HEK293T (cell line): ENCODE results near the gene FCHO2.

Source experiments
- CTCF ChIA-PET: fragments of 350-600 bp; formaldehyde crosslinking; extraction: SDS; loops from one replicate; lab custom pipeline; 2021; ENCODE audit warnings: antibody characterized with exemption, inconsistent platforms; lab: Yijun Ruan, JAX
- POLR2A ChIA-PET: fragments of 350-600 bp; formaldehyde crosslinking; extraction: SDS; loops from one replicate; lab custom pipeline; 2020; ENCODE audit warnings: antibody characterized with exemption, inconsistent platforms; lab: Yijun Ruan, JAX
- DNase-seq: peaks from one replicate; pipeline ENCODE4 v3.0.0; 2012; ENCODE audit warnings: mixed read lengths; ENCODE audit errors: extremely low spot score
- ARNT ChIP-seq: fragments of 450-650 bp; IDR thresholded peaks from 2 replicates; pipeline ENCODE4 v1.6.1; 2017; ENCODE audit warnings: mild to moderate bottlenecking
- BHLHE40 ChIP-seq: fragments of 450-650 bp; IDR thresholded peaks from 2 replicates; pipeline ENCODE4 v1.6.1; 2016; ENCODE audit warnings: mild to moderate bottlenecking, moderate library complexity, borderline replicate concordance
- CTBP1 ChIP-seq: fragments of 450-650 bp; IDR thresholded peaks from 2 replicates; pipeline ENCODE4 v1.6.1; 2016; ENCODE audit warnings: borderline replicate concordance
- ELF4 ChIP-seq: fragments of 450-650 bp; IDR thresholded peaks from 2 replicates; pipeline ENCODE4 v1.6.1; 2017; ENCODE audit warnings: antibody characterized with exemption
- FOXA1 ChIP-seq: fragments of 450-650 bp; IDR thresholded peaks from 2 replicates; pipeline ENCODE4 v1.6.1; 2016; ENCODE audit warnings: mild to moderate bottlenecking
- FOXK2 ChIP-seq: fragments of 450-650 bp; IDR thresholded peaks from 2 replicates; pipeline ENCODE4 v1.6.1; 2016; ENCODE audit warnings: mild to moderate bottlenecking
- FOXM1 ChIP-seq: fragments of 450-650 bp; IDR thresholded peaks from 2 replicates; pipeline ENCODE4 v1.6.1; 2017; ENCODE audit warnings: mild to moderate bottlenecking, borderline replicate concordance
- HDGF ChIP-seq: fragments of 450-650 bp; IDR thresholded peaks from 2 replicates; pipeline ENCODE4 v1.6.1; 2017; ENCODE audit warnings: antibody characterized with exemption, borderline replicate concordance
- L3MBTL2 ChIP-seq: fragments of 450-650 bp; conservative IDR thresholded peaks from 2 replicates; pipeline ENCODE4 v1.6.1; 2016; ENCODE audit warnings: mild to moderate bottlenecking
- LEF1 ChIP-seq: fragments of 450-650 bp; IDR thresholded peaks from 2 replicates; pipeline ENCODE4 v1.6.1; 2017; ENCODE audit warnings: mild to moderate bottlenecking, borderline replicate concordance
- NFRKB ChIP-seq: fragments of 450-650 bp; IDR thresholded peaks from 2 replicates; pipeline ENCODE4 v1.6.1; 2016; ENCODE audit warnings: mild to moderate bottlenecking, moderate library complexity
- PKNOX1 ChIP-seq: fragments of 450-650 bp; IDR thresholded peaks from 2 replicates; pipeline ENCODE4 v1.6.1; 2016
- SP1 ChIP-seq: fragments of 450-650 bp; IDR thresholded peaks from 2 replicates; pipeline ENCODE4 v1.6.1; 2017
- SUZ12 ChIP-seq: fragments of 450-650 bp; IDR thresholded peaks from 2 replicates; pipeline ENCODE4 v1.6.1; 2016; ENCODE audit warnings: mild to moderate bottlenecking
- TARDBP ChIP-seq: fragments of 450-650 bp; IDR thresholded peaks from 2 replicates; pipeline ENCODE4 v1.6.1; 2016
- ZNF384 ChIP-seq: fragments of 450-650 bp; IDR thresholded peaks from 2 replicates; pipeline ENCODE4 v1.6.1; 2016

Gene FCHO2

GRCh38 chr5:73094415-73094814, 138.6 kb downstream of the FCHO2 start:
- ChIA-PET CTCF (no interaction called here), POLR2A (no interaction called here)
- no peak for DNase-seq
- TF ChIP-seq PKNOX1 (no peak), ZNF384 (no peak), CTBP1 (no peak), LEF1 (no peak), BHLHE40 (no peak), ELF4 (no peak), FOXA1 (no peak), TARDBP (no peak), HDGF (no peak), SUZ12 (no peak), ARNT (no peak), SP1 (no peak), NFRKB (no peak), FOXK2 (no peak), L3MBTL2 (no peak), FOXM1 (no peak)

- DNase-seq: no peak
- POLR2A ChIA-PET: no interaction called here
- CTCF ChIA-PET: interaction anchor here (0.7 kb wide), 1 partner anchor 388 kb away, joined by 3 read pairs; no protein-coding TSS in a partner anchor
- no peak for TF ChIP-seq TARDBP
- TF ChIP-seq PKNOX1: no peak
These were observed 139.9 kb downstream of the FCHO2 start for GRCh38 chr5:73095564-73096238.

GRCh38 chr5:73096239-73096575, 140.4 kb downstream of the FCHO2 start:
- POLR2A ChIA-PET: no interaction called here
- CTCF ChIA-PET: no interaction called here
- no peak for DNase-seq
- TF ChIP-seq HDGF (no peak), ZNF384 (no peak), ARNT (no peak), FOXM1 (no peak), SP1 (no peak), LEF1 (no peak)

GRCh38 chr5:73097740-73098139, 141.9 kb downstream of the FCHO2 start:
- ChIA-PET POLR2A (no interaction called here), CTCF (no interaction called here)
- TF ChIP-seq HDGF: no peak
- no peak for TF ChIP-seq L3MBTL2
- TF ChIP-seq FOXK2: no peak
- TF ChIP-seq SP1: no peak
- TF ChIP-seq ELF4: no peak
- no peak for TF ChIP-seq BHLHE40
- no peak for TF ChIP-seq FOXA1
- TF ChIP-seq NFRKB: no peak
- no peak for TF ChIP-seq ZNF384
- TF ChIP-seq ARNT: no peak
- no peak for TF ChIP-seq PKNOX1
- no peak for TF ChIP-seq TARDBP
- no peak for TF ChIP-seq FOXM1
- no peak for TF ChIP-seq CTBP1
- no peak for TF ChIP-seq LEF1
- TF ChIP-seq SUZ12: no peak
- no peak for DNase-seq

GRCh38 chr5:73100109-73100508, 144.3 kb downstream of the FCHO2 start:
- ChIA-PET CTCF (interaction anchor here (0.6 to 1.3 kb wide), 2 partner anchors 10 to 116 kb away, joined by 3 read pairs; no protein-coding TSS in a partner anchor), POLR2A (no interaction called here)
- TF ChIP-seq FOXK2 (no peak), SUZ12 (no peak), HDGF (no peak), ZNF384 (no peak), FOXM1 (no peak), PKNOX1 (no peak), LEF1 (no peak), SP1 (no peak), CTBP1 (no peak), FOXA1 (no peak)

GRCh38 chr5:73103870-73104299, 148.0 kb downstream of the FCHO2 start:
- TF ChIP-seq FOXK2 (no peak), ZNF384 (no peak), ELF4 (no peak), ARNT (no peak)
- DNase-seq: no peak
- POLR2A ChIA-PET: no interaction called here
- CTCF ChIA-PET: no interaction called here

More at GRCh38 chr5:73100109-73100508, 144.3 kb downstream of the FCHO2 start:
- no peak for DNase-seq
